Common myeloid progenitor, CD34-positive (primary cell): ENCODE data around the gene AGPS.

Experiments
- CTCF ChIA-PET: fragments of 350-600 bp; sonication (Branson Sonifier 250); formaldehyde crosslinking; loops from one replicate; lab custom pipeline; 2021; ENCODE audit warnings: antibody characterized with exemption; lab: Charles Lee
- POLR2A ChIA-PET: fragments of 350-600 bp; sonication (Branson Sonifier 250); formaldehyde crosslinking; loops from one replicate; lab custom pipeline; 2021; ENCODE audit warnings: antibody characterized with exemption; lab: Charles Lee
- DNase-seq, 3 donors: peaks; one replicate each; pipeline versions ENCODE4 v3.0.0 to v3.0.0-alpha.2; 2013
- H3K27ac ChIP-seq, 2 experiments: 1 replicate in 1 of 2; 2 replicates in 1 of 2; pipeline ENCODE4 v1.7.0; 2013; ENCODE audit warnings: inconsistent platforms in 2 of 2, low read length in 2 of 2, mild to moderate bottlenecking in 2 of 2, low read depth in 1 of 2, moderate library complexity in 1 of 2; ENCODE audit not compliant: severe bottlenecking in 2 of 2, insufficient read depth in 1 of 2, poor library complexity in 1 of 2
- H3K27me3 ChIP-seq, 5 experiments: replicated peaks in 2 of 5; 1 replicate in 3 of 5; 2 replicates in 2 of 5; pipeline versions ENCODE4 v1.6.1 to v1.7.0; 2013; ENCODE audit warnings: low read length in 4 of 5, mild to moderate bottlenecking in 2 of 5, moderate library complexity in 2 of 5, inconsistent platforms in 1 of 5; ENCODE audit not compliant: insufficient read depth in 5 of 5, control insufficient read depth in 4 of 5
- H3K36me3 ChIP-seq, 4 experiments: 1 replicate in 2 of 4; 2 replicates in 2 of 4; pipeline versions ENCODE4 v1.6.1 to v1.7.0; 2013; ENCODE audit warnings: low read length in 3 of 4, control low read depth in 1 of 4, mild to moderate bottlenecking in 1 of 4; ENCODE audit not compliant: control insufficient read depth in 4 of 4, insufficient read depth in 4 of 4
- H3K4me1 ChIP-seq, 4 experiments: 1 replicate in 3 of 4; 2 replicates in 1 of 4; pipeline versions ENCODE4 v1.6.1 to v1.7.1; 2013; ENCODE audit warnings: low read length in 3 of 4, mild to moderate bottlenecking in 3 of 4, control low read depth in 1 of 4, inconsistent platforms in 1 of 4, moderate library complexity in 1 of 4; ENCODE audit not compliant: control insufficient read depth in 4 of 4, insufficient read depth in 4 of 4; ENCODE audit errors: control extremely low read depth in 1 of 4
- H3K4me3 ChIP-seq, 7 experiments: 1 replicate in 4 of 7; 2 replicates in 3 of 7; pipeline versions ENCODE4 v1.5.1 to v1.7.0; 2013; ENCODE audit warnings: mild to moderate bottlenecking in 7 of 7, low read length in 6 of 7, moderate library complexity in 6 of 7, inconsistent platforms in 2 of 7, low read depth in 2 of 7, control low read depth in 1 of 7; ENCODE audit not compliant: insufficient read depth in 4 of 7, control insufficient read depth in 1 of 7; ENCODE audit errors: extremely low read depth in 1 of 7
- H3K9me3 ChIP-seq, 5 experiments: 1 replicate in 4 of 5; 2 replicates in 1 of 5; pipeline versions ENCODE4 v1.6.1 to v1.7.1; 2013; ENCODE audit warnings: low read length in 4 of 5, mild to moderate bottlenecking in 2 of 5, inconsistent platforms in 1 of 5, low read depth in 1 of 5, moderate library complexity in 1 of 5; ENCODE audit not compliant: control insufficient read depth in 4 of 5, insufficient read depth in 2 of 5; ENCODE audit errors: control extremely low read depth in 1 of 5
- WGBS: methylation state at CpG from one replicate; pipeline ENCODE4 v1.1.5; 2013; ENCODE audit not compliant: insufficient coverage; 5-methylcytosine and 5-hydroxymethylcytosine counted together

The AGPS gene

GRCh38 chr2:177542396-177542795, 149.8 kb downstream of the AGPS start:
- POLR2A ChIA-PET, result interaction anchor here (0.6 kb wide), 1 partner anchor 22 kb away, joined by 4 read pairs; no protein-coding TSS in a partner anchor
- no peak for DNase-seq

GRCh38 chr2:177543007-177543760, 150.6 kb downstream of the AGPS start:
- ChIA-PET POLR2A (no interaction called here), CTCF (interaction anchor here (0.9 kb wide), 1 partner anchor 8 kb away, joined by 3 read pairs; no protein-coding TSS in a partner anchor)
- Histone ChIP-seq H3K27ac (no peak overlapping the region), H3K27me3 (no peaks in the 10 kb centered on the region), H3K4me3 (no peak overlapping the region), H3K4me1 (no peaks in the 10 kb centered on the region), H3K9me3 (peaks cover 0 to 12% (median 6%) of the 10 kb centered on the region in 5 experiments), H3K36me3 (peaks cover 2 to 7% (median 5%) of the 10 kb centered on the region in 4 experiments)
- no peak for DNase-seq
- WGBS, result no CpG with 5 or more reads among the region's 6 CpGs

More at GRCh38 chr2:177542396-177542795, 149.8 kb downstream of the AGPS start:
- H3K9me3 ChIP-seq, result peaks cover 0 to 12% (median 6%) of the 10 kb centered on the region in 5 experiments
- CTCF ChIA-PET, result interaction anchor here (1.5 kb wide), 1 partner anchor 10 kb away, joined by 4 read pairs; no protein-coding TSS in a partner anchor
- H3K4me3 ChIP-seq, result no peak overlapping the region
- H3K27ac ChIP-seq, result no peak overlapping the region
- H3K27me3 ChIP-seq, result no peaks in the 10 kb centered on the region
- no peaks in the 10 kb centered on the region for H3K4me1 ChIP-seq
- peaks cover 5 to 10% (median 7%) of the 10 kb centered on the region in 4 experiments for H3K36me3 ChIP-seq

GRCh38 chr2:177545143-177545542, 152.6 kb downstream of the AGPS start:
- ChIA-PET CTCF (interaction anchor here (0.6 kb wide), 1 partner anchor 15 kb away, joined by 3 read pairs; no protein-coding TSS in a partner anchor), POLR2A (no interaction called here)
- no peak for DNase-seq
- Histone ChIP-seq H3K4me1 (no peaks in the 10 kb centered on the region), H3K36me3 (peaks cover 0 to 4% (median under 1%) of the 10 kb centered on the region in 4 experiments), H3K27ac (no peak overlapping the region), H3K27me3 (no peaks in the 10 kb centered on the region), H3K4me3 (no peak overlapping the region), H3K9me3 (peaks cover 0 to 12% (median 6%) of the 10 kb centered on the region in 5 experiments)
- WGBS, result 90% methylated on average over 2 of the region's 3 CpGs

- Histone ChIP-seq H3K36me3 (peaks cover 0 to 4% (median 0%) of the 10 kb centered on the region in 4 experiments), H3K27me3 (no peaks in the 10 kb centered on the region), H3K4me3 (no peak overlapping the region), H3K9me3 (peaks cover 0 to 12% (median 6%) of the 10 kb centered on the region in 5 experiments), H3K4me1 (no peaks in the 10 kb centered on the region), H3K27ac (no peak overlapping the region)
- peak in 2 of 3 donors; percentile 9 to 27 for DNase-seq
- WGBS, result 98% methylated on average over 9 of the region's 10 CpGs
- ChIA-PET POLR2A (no interaction called here), CTCF (interaction anchor here (1.2 kb wide), 2 partner anchors 9 to 51 kb away, joined by 3 read pairs; no protein-coding TSS in a partner anchor)
Measured at GRCh38 chr2:177545981-177546585, 153.5 kb downstream of the AGPS start.

- no peak for DNase-seq
- Histone ChIP-seq H3K4me3 (no peak overlapping the region), H3K27ac (no peak overlapping the region), H3K4me1 (peaks cover 0 to 5% (median 3%) of the 10 kb centered on the region in 4 experiments), H3K9me3 (peaks cover 0 to 12% (median 6%) of the 10 kb centered on the region in 5 experiments), H3K27me3 (no peaks in the 10 kb centered on the region), H3K36me3 (peaks cover 0 to 4% (median 0%) of the 10 kb centered on the region in 4 experiments)
- POLR2A ChIA-PET, result no interaction called here
- CTCF ChIA-PET, result interaction anchor here (1.0 to 1.2 kb wide), 3 partner anchors 8 to 210 kb away, joined by 3 read pairs; no protein-coding TSS in a partner anchor
Measured at GRCh38 chr2:177547122-177547521, 154.5 kb downstream of the AGPS start.

- no peak for DNase-seq
- Histone ChIP-seq H3K27me3 (no peaks in the 10 kb centered on the region), H3K27ac (no peak overlapping the region), H3K36me3 (peaks cover 0 to 4% (median 0%) of the 10 kb centered on the region in 4 experiments), H3K4me1 (peaks cover 0 to 6% (median 5%) of the 10 kb centered on the region in 4 experiments), H3K4me3 (no peak overlapping the region), H3K9me3 (peaks cover 0 to 12% (median 6%) of the 10 kb centered on the region in 5 experiments)
- ChIA-PET POLR2A (no interaction called here), CTCF (interaction anchor here (0.7 to 1.0 kb wide), 2 partner anchors 11 to 18 kb away, joined by 3 read pairs; no protein-coding TSS in a partner anchor)
- WGBS, result 83% methylated on average over 1 of the region's 1 CpG
Measured at GRCh38 chr2:177547772-177548171, 155.2 kb downstream of the AGPS start.
